ENCODE data around the gene ZNF746. TPM values are rescaled to one million over a fixed set of nuclear protein-coding genes. Genes with fewer than 3 reads are reported as not detected.

ZNF746 gene
- total and polyA plus RNA-seq, 2 donors (not counting 3 experiments of a cell fraction or from before 2014, with no cell fraction given): 10.5 to 20.8 TPM

- no peak for TF ChIP-seq GATA2 (IDR thresholded peaks at IDR 0.05; ENCODE audit: insufficient read depth, insufficient read length, low read depth, low read length)
- H3K27ac ChIP-seq (ENCODE audit: insufficient read depth, low read depth, low read length): no peak overlapping the region
- peaks cover 14% of the 10 kb centered on the region for H3K79me2 ChIP-seq (ENCODE audit: control insufficient read depth, insufficient read depth, low read length)
- H2AFZ ChIP-seq (ENCODE audit: low read depth, low read length): no peak overlapping the region
- no peak for DNase-seq (ENCODE audit: low read depth, low spot score)
- intact Hi-C loops (cut with micrococcal nuclease) (no loop called here), dilution Hi-C loops (cut with MboI; ENCODE audit: extremely low pct_ligation_motif_present, low sequenced_read_pairs) (no loop called here)
- H3K4me1 ChIP-seq (ENCODE audit: control insufficient read depth, extremely low read depth, insufficient read depth, low read length): peaks cover 9% of the 10 kb centered on the region
- H3K36me3 ChIP-seq (ENCODE audit: control insufficient read depth in 2 of 2, extremely low read depth in 1 of 2, insufficient read depth in 2 of 2, low read length in 2 of 2): peaks cover 7 to 16% of the 10 kb centered on the region in 2 experiments
- H3K9me3 ChIP-seq (replicated peaks; ENCODE audit: control insufficient read depth, insufficient read depth, low read length): no peaks in the 10 kb centered on the region
- H3K4me3 ChIP-seq (replicated peaks in 1 of 3; ENCODE audit: insufficient read depth in 1 of 3, low read depth in 1 of 3, low read length in 3 of 3): no peak overlapping the region
- no peaks in the 10 kb centered on the region for H3K27me3 ChIP-seq (ENCODE audit: control insufficient read depth in 2 of 2, insufficient read depth in 2 of 2, low read length in 2 of 2)
- no peak overlapping the region for H3K4me2 ChIP-seq (ENCODE audit: insufficient read depth, low read length)
- no peaks in the 10 kb centered on the region for H3K9me1 ChIP-seq (replicated peaks; ENCODE audit: control insufficient read depth, extremely low read depth, insufficient read depth, low read length)
- BruUV-seq (replicated peaks): no TSS peak
- FAIRE-seq: no peak
- ChIA-PET CTCF (no interaction called here), POLR2A (interaction anchor here (0.6 kb wide), 1 partner anchor 304 kb away, joined by 4 read pairs; no protein-coding TSS in a partner anchor)
- H4K20me1 ChIP-seq (replicated peaks; ENCODE audit: control insufficient read depth, extremely low read depth, insufficient read depth, low read length): no peaks in the 10 kb centered on the region
- no peak overlapping the region for H3K9ac ChIP-seq (replicated peaks; ENCODE audit: extremely low read depth, insufficient read depth, low read length)
Measured at GRCh38 chr7:149456506-149457421, 40.8 kb downstream of the ZNF746 start.

GRCh38 chr7:149455175-149455950 lies 42.2 kb downstream of the ZNF746 start:
- intact Hi-C loops (cut with micrococcal nuclease) (no loop called here), dilution Hi-C loops (cut with MboI; ENCODE audit: extremely low pct_ligation_motif_present, low sequenced_read_pairs) (no loop called here)
- no peak for DNase-seq (ENCODE audit: low read depth, low spot score)
- H3K9ac ChIP-seq (replicated peaks; ENCODE audit: extremely low read depth, insufficient read depth, low read length): no peak overlapping the region
- peaks cover 11 to 22% of the 10 kb centered on the region in 2 experiments for H3K36me3 ChIP-seq (ENCODE audit: control insufficient read depth in 2 of 2, extremely low read depth in 1 of 2, insufficient read depth in 2 of 2, low read length in 2 of 2)
- FAIRE-seq: no peak
- H2AFZ ChIP-seq (ENCODE audit: low read depth, low read length): no peak overlapping the region
- H3K4me1 ChIP-seq (ENCODE audit: control insufficient read depth, extremely low read depth, insufficient read depth, low read length): peaks cover 7% of the 10 kb centered on the region
- H3K9me3 ChIP-seq (replicated peaks; ENCODE audit: control insufficient read depth, insufficient read depth, low read length): no peaks in the 10 kb centered on the region
- H3K27ac ChIP-seq (ENCODE audit: insufficient read depth, low read depth, low read length): no peak overlapping the region
- H3K27me3 ChIP-seq (ENCODE audit: control insufficient read depth in 2 of 2, insufficient read depth in 2 of 2, low read length in 2 of 2): no peaks in the 10 kb centered on the region
- H3K9me1 ChIP-seq (replicated peaks; ENCODE audit: control insufficient read depth, extremely low read depth, insufficient read depth, low read length): no peaks in the 10 kb centered on the region
- H3K4me3 ChIP-seq (replicated peaks in 1 of 3; ENCODE audit: insufficient read depth in 1 of 3, low read depth in 1 of 3, low read length in 3 of 3): no peak overlapping the region
- ChIA-PET POLR2A (no interaction called here), CTCF (no interaction called here)
- BruUV-seq (replicated peaks): no TSS peak
- H3K4me2 ChIP-seq (ENCODE audit: insufficient read depth, low read length): no peak overlapping the region
- no peak for TF ChIP-seq EZH2 (IDR thresholded peaks at IDR 0.05; ENCODE audit: borderline replicate concordance, low read depth, low read length, severe bottlenecking)
- no peak for TF ChIP-seq POLR2A (IDR thresholded peaks at IDR 0.05; ENCODE audit: low read depth, low read length)
- no peak for TF ChIP-seq JUN (IDR thresholded peaks at IDR 0.05; ENCODE audit: borderline replicate concordance, insufficient read depth, insufficient read length, low read depth)
- no peak for TF ChIP-seq GATA2 (IDR thresholded peaks at IDR 0.05; ENCODE audit: insufficient read depth, insufficient read length, low read depth, low read length)
- no peak for TF ChIP-seq MAX (IDR thresholded peaks at IDR 0.05; ENCODE audit: insufficient read depth, insufficient read length)
- TF ChIP-seq FOS (IDR thresholded peaks at IDR 0.05; ENCODE audit: borderline replicate concordance, insufficient read depth, low read length): no peak
- TF ChIP-seq MYC (IDR thresholded peaks at IDR 0.05; ENCODE audit: low read depth, low read length): no peak
- TF ChIP-seq POLR2AphosphoS5 (IDR thresholded peaks at IDR 0.05; ENCODE audit: insufficient read depth, low read depth, low read length): no peak
- TF ChIP-seq, protein P1, sequence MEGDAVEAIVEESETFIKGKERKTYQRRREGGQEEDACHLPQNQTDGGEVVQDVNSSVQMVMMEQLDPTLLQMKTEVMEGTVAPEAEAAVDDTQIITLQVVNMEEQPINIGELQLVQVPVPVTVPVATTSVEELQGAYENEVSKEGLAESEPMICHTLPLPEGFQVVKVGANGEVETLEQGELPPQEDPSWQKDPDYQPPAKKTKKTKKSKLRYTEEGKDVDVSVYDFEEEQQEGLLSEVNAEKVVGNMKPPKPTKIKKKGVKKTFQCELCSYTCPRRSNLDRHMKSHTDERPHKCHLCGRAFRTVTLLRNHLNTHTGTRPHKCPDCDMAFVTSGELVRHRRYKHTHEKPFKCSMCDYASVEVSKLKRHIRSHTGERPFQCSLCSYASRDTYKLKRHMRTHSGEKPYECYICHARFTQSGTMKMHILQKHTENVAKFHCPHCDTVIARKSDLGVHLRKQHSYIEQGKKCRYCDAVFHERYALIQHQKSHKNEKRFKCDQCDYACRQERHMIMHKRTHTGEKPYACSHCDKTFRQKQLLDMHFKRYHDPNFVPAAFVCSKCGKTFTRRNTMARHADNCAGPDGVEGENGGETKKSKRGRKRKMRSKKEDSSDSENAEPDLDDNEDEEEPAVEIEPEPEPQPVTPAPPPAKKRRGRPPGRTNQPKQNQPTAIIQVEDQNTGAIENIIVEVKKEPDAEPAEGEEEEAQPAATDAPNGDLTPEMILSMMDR (IDR thresholded peaks at IDR 0.05; ENCODE audit: extremely low read depth in 1 of 2, insufficient read depth in 1 of 2, low read depth in 1 of 2, low read length in 2 of 2): no peak
- no peaks in the 10 kb centered on the region for H4K20me1 ChIP-seq (replicated peaks; ENCODE audit: control insufficient read depth, extremely low read depth, insufficient read depth, low read length)
- H3K79me2 ChIP-seq (ENCODE audit: control insufficient read depth, insufficient read depth, low read length): peaks cover 14% of the 10 kb centered on the region
